Measurements from ENCODE around the gene GRAMD4.
"Not testable (repeated sequence)": the region's sequence is repeated elsewhere in the genome, so short reads cannot be mapped to it uniquely, and the experiment has no call there.

GRAMD4 gene

GRCh38 chr22:46613606-46614021 is 6.6 kb upstream of the GRAMD4 start:
- Histone ChIP-seq H3K27ac (ENCODE audit: low read depth, low read length) (no peak overlapping the region), H3K9ac (ENCODE audit: low read depth, low read length) (no peak overlapping the region), H3K27me3 (ENCODE audit: insufficient read depth, low read length) (no peaks in the 10 kb centered on the region), H3K36me3 (ENCODE audit: insufficient read depth, low read length) (no peaks in the 10 kb centered on the region), H3K4me3 (ENCODE audit: low read length) (no peak overlapping the region), H3K9me3 (ENCODE audit: insufficient read depth, low read depth, low read length) (no peaks in the 10 kb centered on the region), H3K4me1 (ENCODE audit: insufficient read depth, low read length) (0 out of 2 replicates have a peak, but pooled peaks cover 8% of the 10 kb centered on the region)
- WGBS: 59% methylated on average over 12 of the region's 13 CpGs

- H3K9ac ChIP-seq (ENCODE audit: low read depth, low read length): no peak overlapping the region
- no peak overlapping the region for H3K4me3 ChIP-seq (ENCODE audit: low read length)
- no peaks in the 10 kb centered on the region for H3K36me3 ChIP-seq (ENCODE audit: insufficient read depth, low read length)
- no peak overlapping the region for H3K27ac ChIP-seq (ENCODE audit: low read depth, low read length)
- no peaks in the 10 kb centered on the region for H3K9me3 ChIP-seq (ENCODE audit: insufficient read depth, low read depth, low read length)
- 0 out of 2 replicates have a peak, but pooled peaks cover 5% of the 10 kb centered on the region for H3K4me1 ChIP-seq (ENCODE audit: insufficient read depth, low read length)
- H3K27me3 ChIP-seq (ENCODE audit: insufficient read depth, low read length): no peaks in the 10 kb centered on the region
- 92% methylated on average over 31 of the region's 31 CpGs for WGBS
Observed at GRCh38 chr22:46614025-46614931, 5.9 kb upstream of the GRAMD4 start.

- Histone ChIP-seq H3K9me3 (ENCODE audit: insufficient read depth, low read depth, low read length) (no peaks in the 10 kb centered on the region), H3K36me3 (ENCODE audit: insufficient read depth, low read length) (no peaks in the 10 kb centered on the region), H3K4me3 (ENCODE audit: low read length) (no peak overlapping the region), H3K27ac (ENCODE audit: low read depth, low read length) (no peak overlapping the region), H3K9ac (ENCODE audit: low read depth, low read length) (no peak overlapping the region), H3K4me1 (ENCODE audit: insufficient read depth, low read length) (0 out of 2 replicates have a peak, but pooled peaks cover 5% of the 10 kb centered on the region), H3K27me3 (ENCODE audit: insufficient read depth, low read length) (no peaks in the 10 kb centered on the region)
- 89% methylated on average over 18 of the region's 18 CpGs for WGBS
Observed at GRCh38 chr22:46617207-46617985, 2.8 kb upstream of the GRAMD4 start.

GRCh38 chr22:46617986-46618647 is 2.1 kb upstream of the GRAMD4 start:
- 89% methylated on average over 29 of the region's 29 CpGs for WGBS

GRCh38 chr22:46618667-46619066 is 1.5 kb upstream of the GRAMD4 start:
- H3K9ac ChIP-seq (ENCODE audit: low read depth, low read length): no peak overlapping the region
- H3K27ac ChIP-seq (ENCODE audit: low read depth, low read length): no peak overlapping the region
- 0 out of 2 replicates have a peak, but pooled peaks cover 4% of the 10 kb centered on the region for H3K4me1 ChIP-seq (ENCODE audit: insufficient read depth, low read length)
- no peak overlapping the region for H3K4me3 ChIP-seq (ENCODE audit: low read length)
- 95% methylated on average over 19 of the region's 19 CpGs for WGBS
- no peaks in the 10 kb centered on the region for H3K27me3 ChIP-seq (ENCODE audit: insufficient read depth, low read length)
- H3K9me3 ChIP-seq (ENCODE audit: insufficient read depth, low read depth, low read length): no peaks in the 10 kb centered on the region
- no peaks in the 10 kb centered on the region for H3K36me3 ChIP-seq (ENCODE audit: insufficient read depth, low read length)

More at GRCh38 chr22:46617986-46618647, 2.1 kb upstream of the GRAMD4 start:
- no peaks in the 10 kb centered on the region for H3K36me3 ChIP-seq (ENCODE audit: insufficient read depth, low read length)
- H3K4me1 ChIP-seq (ENCODE audit: insufficient read depth, low read length): 0 out of 2 replicates have a peak, but pooled peaks cover 5% of the 10 kb centered on the region
- H3K9ac ChIP-seq (ENCODE audit: low read depth, low read length): no peak overlapping the region
- no peaks in the 10 kb centered on the region for H3K9me3 ChIP-seq (ENCODE audit: insufficient read depth, low read depth, low read length)
- H3K4me3 ChIP-seq (ENCODE audit: low read length): no peak overlapping the region
- no peaks in the 10 kb centered on the region for H3K27me3 ChIP-seq (ENCODE audit: insufficient read depth, low read length)
- no peak overlapping the region for H3K27ac ChIP-seq (ENCODE audit: low read depth, low read length)

- Histone ChIP-seq H3K4me3 (ENCODE audit: low read length) (no peak overlapping the region), H3K27me3 (ENCODE audit: insufficient read depth, low read length) (no peaks in the 10 kb centered on the region), H3K9ac (ENCODE audit: low read depth, low read length) (no peak overlapping the region), H3K36me3 (ENCODE audit: insufficient read depth, low read length) (no peaks in the 10 kb centered on the region), H3K27ac (ENCODE audit: low read depth, low read length) (no peak overlapping the region), H3K4me1 (ENCODE audit: insufficient read depth, low read length) (no peaks in the 10 kb centered on the region), H3K9me3 (ENCODE audit: insufficient read depth, low read depth, low read length) (no peaks in the 10 kb centered on the region)
- WGBS: 93% methylated on average over 10 of the region's 10 CpGs
Observed at GRCh38 chr22:46619240-46619829, 851 bp upstream of the GRAMD4 start.

- H3K4me3 ChIP-seq (ENCODE audit: low read length): no peak overlapping the region
- no peaks in the 10 kb centered on the region for H3K27me3 ChIP-seq (ENCODE audit: insufficient read depth, low read length)
- H3K9ac ChIP-seq (ENCODE audit: low read depth, low read length): no peak overlapping the region
- no peak overlapping the region for H3K27ac ChIP-seq (ENCODE audit: low read depth, low read length)
- no peaks in the 10 kb centered on the region for H3K9me3 ChIP-seq (ENCODE audit: insufficient read depth, low read depth, low read length)
- 91% methylated on average over 23 of the region's 23 CpGs for WGBS
- no peaks in the 10 kb centered on the region for H3K4me1 ChIP-seq (ENCODE audit: insufficient read depth, low read length)
- H3K36me3 ChIP-seq (ENCODE audit: insufficient read depth, low read length): no peaks in the 10 kb centered on the region
Observed at GRCh38 chr22:46620588-46621242, 529 bp downstream of the GRAMD4 start.

GRCh38 chr22:46621243-46621930 is 1.2 kb downstream of the GRAMD4 start:
- not testable (repeated sequence) for H3K9ac ChIP-seq (ENCODE audit: low read depth, low read length)

GRCh38 chr22:46622081-46622521 is 1.9 kb downstream of the GRAMD4 start:
- WGBS: 88% methylated on average over 13 of the region's 14 CpGs
- Histone ChIP-seq H3K36me3 (ENCODE audit: insufficient read depth, low read length) (no peaks in the 10 kb centered on the region), H3K27me3 (ENCODE audit: insufficient read depth, low read length) (no peaks in the 10 kb centered on the region), H3K4me1 (ENCODE audit: insufficient read depth, low read length) (no peaks in the 10 kb centered on the region), H3K9me3 (ENCODE audit: insufficient read depth, low read depth, low read length) (no peaks in the 10 kb centered on the region), H3K4me3 (ENCODE audit: low read length) (no peak overlapping the region), H3K27ac (ENCODE audit: low read depth, low read length) (no peak overlapping the region), H3K9ac (ENCODE audit: low read depth, low read length) (no peak overlapping the region)

More at GRCh38 chr22:46621243-46621930, 1.2 kb downstream of the GRAMD4 start:
- not testable (repeated sequence) for H3K27ac ChIP-seq (ENCODE audit: low read depth, low read length); H3K36me3 ChIP-seq (ENCODE audit: insufficient read depth, low read length); H3K27me3 ChIP-seq (ENCODE audit: insufficient read depth, low read length); H3K4me3 ChIP-seq (ENCODE audit: low read length); H3K4me1 ChIP-seq (ENCODE audit: insufficient read depth, low read length); H3K9me3 ChIP-seq (ENCODE audit: insufficient read depth, low read depth, low read length)
- WGBS: 95% methylated on average over 26 of the region's 38 CpGs
